KBM-7 (cell line): Measurements from ENCODE around the gene FCRL3.

Source experiments
- DNase-seq: peaks from one replicate; pipeline ENCODE4 v3.0.0-alpha.2; 2015
- in situ Hi-C: fragments of 300-500 bp; cut with MboI; formaldehyde crosslinking; loops from 2 replicates; pipeline ENCODE4 v1.14.3; 2020; ENCODE audit warnings: low sequenced_read_pairs, low pct_unique_long_range_greater_than_20kb, mixed read lengths

Gene FCRL3

DNA sequence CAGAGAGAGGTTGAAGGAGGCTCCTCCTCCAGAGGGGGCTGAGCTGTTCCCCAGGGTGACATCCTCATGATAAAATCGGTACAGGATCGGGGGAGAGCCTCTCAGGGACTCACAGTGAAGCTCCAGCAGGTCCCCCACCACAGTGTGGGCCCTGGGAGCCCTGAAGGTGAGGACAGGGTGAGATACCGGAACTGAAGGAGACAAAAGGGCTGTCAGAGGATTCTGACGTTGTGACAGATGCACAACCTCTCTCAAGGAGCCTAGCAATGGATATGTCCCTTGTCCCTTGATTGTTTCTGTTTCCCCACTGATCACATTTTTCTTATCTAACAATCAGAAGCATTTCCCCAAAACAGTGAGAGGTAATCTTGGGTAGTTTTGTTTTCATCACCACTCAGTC is 5.2 kb downstream of the FCRL3 start:
- in situ Hi-C loops = no loop called here
- DNase-seq = no peak

DNA sequence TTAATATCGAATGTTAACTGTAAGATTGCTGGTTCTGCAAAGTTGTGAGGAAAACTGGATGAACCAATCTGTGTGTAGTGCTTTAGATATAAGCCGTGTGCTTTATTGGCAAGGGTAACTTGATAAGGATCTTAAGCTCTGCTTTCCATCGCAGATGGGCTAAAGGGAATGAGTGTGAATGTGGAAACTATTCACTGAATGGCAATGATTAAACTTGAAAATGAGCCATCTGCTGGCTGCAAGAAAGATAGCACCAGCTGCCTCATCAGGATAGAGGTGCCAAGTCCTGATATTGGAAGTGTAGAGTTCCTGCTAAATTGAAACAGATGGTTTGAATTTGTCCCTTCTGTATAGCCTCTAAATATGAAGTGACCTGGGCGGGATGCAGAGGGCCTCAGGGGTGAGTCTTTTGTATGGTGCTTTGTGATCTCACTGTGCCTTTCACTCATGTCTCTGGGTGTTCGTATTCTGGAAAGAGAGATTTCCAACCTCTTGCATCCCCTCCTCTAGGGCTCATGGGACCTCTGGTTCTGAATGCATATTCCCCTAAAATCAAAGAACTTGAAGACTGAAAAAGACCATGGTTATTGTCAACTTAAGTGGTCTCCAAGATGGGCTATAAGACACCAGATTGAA is 9.2 kb downstream of the FCRL3 start:
- in situ Hi-C loops = no loop called here
- peak; percentile 26 for DNase-seq

DNA sequence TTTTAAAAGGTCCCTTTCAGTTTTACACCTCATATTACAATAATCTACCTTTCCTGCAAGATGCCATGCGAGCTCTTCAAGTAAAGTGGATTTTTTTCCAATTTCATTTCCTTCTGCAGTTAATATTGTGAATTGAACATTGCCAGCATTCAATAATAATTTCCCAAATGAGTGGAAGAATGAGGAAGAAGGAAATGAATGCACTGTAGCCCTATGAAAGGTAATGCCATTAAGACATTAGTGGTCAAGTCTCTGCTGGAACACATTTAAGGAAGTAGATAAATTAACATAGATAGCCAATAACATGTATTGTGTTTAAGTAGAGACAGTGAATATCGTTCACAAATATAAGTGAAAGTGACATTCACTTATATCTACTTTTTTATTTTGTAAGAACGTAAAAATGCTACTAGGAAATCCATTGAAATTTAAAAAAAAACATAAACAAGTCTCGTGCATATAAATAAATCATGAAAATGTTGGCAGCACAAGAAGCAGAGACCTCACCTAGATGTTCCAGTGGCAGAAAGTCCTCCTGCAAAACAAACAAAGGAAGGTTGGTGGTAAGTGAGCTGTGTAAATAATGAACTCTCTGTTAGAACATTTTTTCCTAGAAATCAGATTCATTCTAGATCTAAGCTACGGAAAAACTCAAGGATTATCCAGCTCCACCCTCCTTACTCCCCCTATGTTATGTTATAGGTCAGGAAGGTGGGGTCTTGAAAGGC is 17.7 kb downstream of the FCRL3 start:
- no peak for DNase-seq
- in situ Hi-C loops = no loop called here

GRCh38 chr1:157678721-157679120 is 21.8 kb downstream of the FCRL3 start:
- DNase-seq = no peak
- in situ Hi-C loops = no loop called here

- in situ Hi-C loops = no loop called here
- DNase-seq = no peak
Observed at GRCh38 chr1:157673008-157673407, 27.6 kb downstream of the FCRL3 start.

DNA sequence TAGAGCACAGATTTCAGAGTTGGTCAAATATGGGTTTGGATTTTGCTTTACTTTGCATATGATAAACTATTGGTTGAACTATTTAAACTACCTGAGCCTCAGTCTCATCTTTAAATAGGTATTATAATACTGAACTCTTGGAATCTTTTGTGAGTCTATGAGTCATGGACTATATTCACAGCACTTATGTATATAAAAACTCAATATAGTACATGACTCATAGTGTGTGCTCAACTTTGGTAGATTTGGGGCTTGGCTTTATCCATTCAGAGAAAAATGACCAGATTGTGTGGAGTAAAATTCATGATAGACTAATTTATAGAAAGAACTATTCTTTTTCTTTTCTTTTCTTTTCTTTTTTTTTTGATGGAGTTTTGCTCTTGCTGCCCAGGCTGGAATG is 28.7 kb downstream of the FCRL3 start:
- DNase-seq = no peak
- in situ Hi-C loops = no loop called here

GRCh38 chr1:157659576-157660247 is 40.9 kb downstream of the FCRL3 start:
- in situ Hi-C loops = no loop called here
- DNase-seq = no peak

GRCh38 chr1:157658571-157658970 is 42.0 kb downstream of the FCRL3 start:
- no peak for DNase-seq
- in situ Hi-C loops = no loop called here

DNA sequence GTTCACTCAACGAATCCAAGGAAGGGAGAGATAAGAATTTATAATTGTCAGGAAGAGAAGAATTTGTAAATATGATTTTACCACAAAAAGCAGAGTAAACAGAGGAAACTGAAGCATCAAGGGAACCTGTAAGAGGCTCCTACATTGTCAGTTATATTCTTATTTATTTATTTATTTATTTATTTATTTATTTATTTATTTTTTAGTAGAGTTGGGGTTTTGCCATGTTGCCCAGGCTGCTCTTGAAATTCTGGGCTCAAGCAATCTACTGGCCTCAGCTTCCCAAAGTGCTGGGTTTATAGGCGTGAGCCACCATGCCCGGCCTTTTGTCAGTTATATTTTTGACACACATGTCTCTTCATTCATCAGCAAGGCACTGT is 47.1 kb downstream of the FCRL3 start:
- DNase-seq = no peak
- in situ Hi-C loops = no loop called here

DNA sequence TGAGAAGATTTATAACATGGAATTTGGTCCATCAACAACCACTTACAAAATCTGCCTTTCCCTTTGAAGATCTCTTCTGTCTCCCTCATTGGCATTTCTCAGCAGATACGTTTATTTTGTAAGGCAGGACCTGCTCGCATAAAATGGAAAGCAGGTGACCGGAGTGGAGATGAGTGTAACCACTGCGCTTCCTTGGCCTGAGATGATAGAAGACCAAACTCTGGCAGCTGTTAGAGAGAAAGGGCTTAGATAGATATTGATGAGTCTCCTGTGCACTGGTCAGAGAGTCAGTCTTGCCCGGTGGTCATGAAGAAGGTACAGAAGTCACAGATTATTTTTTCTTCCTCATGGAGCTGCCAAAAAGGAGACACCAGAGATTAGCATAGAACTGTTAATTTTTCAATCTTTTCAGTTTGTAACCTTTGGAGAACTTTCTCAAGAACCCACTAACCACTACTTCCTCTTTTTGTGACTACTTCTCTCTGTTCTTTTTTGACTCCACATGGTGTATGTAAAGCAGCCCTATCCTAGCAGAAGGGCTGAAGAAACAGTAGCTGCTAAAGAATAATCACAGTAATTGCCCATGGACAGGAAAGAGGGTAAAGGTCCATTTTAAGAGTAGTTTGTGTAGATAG is 47.6 kb downstream of the FCRL3 start:
- DNase-seq = peak; percentile 82
- in situ Hi-C loops = no loop called here

DNA sequence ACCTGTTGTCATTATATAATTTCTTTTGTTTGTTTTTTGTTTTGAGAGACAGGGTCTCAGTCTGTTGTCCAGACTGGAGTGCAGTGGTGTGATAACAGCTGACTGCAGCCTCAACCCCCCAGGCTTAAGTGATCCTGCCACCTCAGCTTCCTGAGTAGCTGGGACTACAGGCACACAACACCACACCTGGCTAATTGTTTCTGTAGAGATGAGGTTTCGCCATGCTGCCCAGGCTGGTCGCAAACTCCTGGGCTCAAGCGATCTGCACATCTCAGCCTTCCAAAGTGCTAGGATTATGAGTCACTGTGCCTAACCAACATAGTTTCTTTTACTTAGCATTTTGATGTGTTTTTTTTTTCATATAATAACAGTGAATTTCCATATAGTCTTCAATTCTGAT is 52.3 kb downstream of the FCRL3 start:
- no peak for DNase-seq
- in situ Hi-C loops = no loop called here

DNA sequence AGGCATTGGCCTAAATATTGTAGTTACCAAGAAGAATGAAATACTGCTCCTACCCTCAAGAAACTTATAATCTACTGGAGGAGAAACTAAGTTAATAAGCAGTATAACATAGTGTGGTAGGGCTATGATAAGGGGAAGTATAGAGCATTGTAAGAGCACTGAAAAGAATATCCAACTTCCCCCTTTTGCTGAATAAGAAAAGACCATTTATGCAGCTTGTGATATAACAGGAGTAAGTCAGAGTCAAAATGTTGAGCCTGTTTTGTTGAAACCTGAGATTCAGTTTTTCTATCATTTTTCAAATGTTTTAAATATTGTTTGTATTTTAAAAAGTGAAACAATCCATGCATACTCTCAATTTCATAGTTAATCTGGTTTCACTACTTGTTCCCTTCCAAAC is 54.4 kb downstream of the FCRL3 start:
- DNase-seq = peak; percentile 30
- in situ Hi-C loops = no loop called here

- in situ Hi-C loops = no loop called here
- no peak for DNase-seq
Observed at GRCh38 chr1:157641177-157641576, 59.4 kb downstream of the FCRL3 start.

GRCh38 chr1:157639800-157640199 is 60.8 kb downstream of the FCRL3 start:
- DNase-seq = no peak
- in situ Hi-C loops = no loop called here

GRCh38 chr1:157628773-157629172 is 71.8 kb downstream of the FCRL3 start:
- in situ Hi-C loops = no loop called here
- no peak for DNase-seq
